Lower leg skin (tissue), 4 donors: ENCODE results near the gene BICC1. TPM values are rescaled to one million over a fixed set of nuclear protein-coding genes. Genes with fewer than 3 reads are reported as not detected.

Experiments
- DNase-seq, 2 donors: peaks; one replicate each; pipeline ENCODE4 v3.0.0-alpha.2; 2019; ENCODE audit warnings: low spot score in 2 of 2
- H3K4me3 ChIP-seq: fragments of 200-600 bp; sonication (generic); 2 replicates; pipeline ENCODE4 v1.5.1; 2017; ENCODE audit warnings: mild to moderate bottlenecking, low read depth; ENCODE audit not compliant: poor library complexity, severe bottlenecking
- POLR2A ChIP-seq, 2 donors: fragments of 450-650 bp; IDR thresholded peaks; one replicate each; pipeline ENCODE4 v1.6.1; 2016 to 2017; ENCODE audit warnings: antibody characterized with exemption in 2 of 2, mild to moderate bottlenecking in 1 of 2, moderate library complexity in 1 of 2
- WGBS, 2 donors: methylation state at CpG; one replicate each; pipeline ENCODE4 v1.1.5; 2018; 5-methylcytosine and 5-hydroxymethylcytosine counted together
- intact Hi-C: fragments of 100-400 bp; cut with DNase I; formaldehyde crosslinking; loops from one replicate; pipeline ENCODE4 v1.15.0; 2023; ENCODE audit warnings: low total_unique reads
- total RNA-seq, 4 donors: library from RNA; depleted of rRNA; stranded (reverse); fragments of >200 nt; gene quantifications; one replicate each; pipeline ENCODE4 v1.1.0, GENCODE V29; 2016
- TF ChIP-seq, protein P1 (sequence below), 3 donors: fragments of 450-650 bp; IDR thresholded peaks; one replicate each; pipeline ENCODE4 v1.5.1; 2016; ENCODE audit warnings: antibody characterized with exemption in 3 of 3, mild to moderate bottlenecking in 3 of 3, moderate library complexity in 2 of 3

BICC1 gene
- total RNA-seq, 4 donors from 2014 or later = 5.0 to 11.5 (median 7.1) TPM

DNA sequence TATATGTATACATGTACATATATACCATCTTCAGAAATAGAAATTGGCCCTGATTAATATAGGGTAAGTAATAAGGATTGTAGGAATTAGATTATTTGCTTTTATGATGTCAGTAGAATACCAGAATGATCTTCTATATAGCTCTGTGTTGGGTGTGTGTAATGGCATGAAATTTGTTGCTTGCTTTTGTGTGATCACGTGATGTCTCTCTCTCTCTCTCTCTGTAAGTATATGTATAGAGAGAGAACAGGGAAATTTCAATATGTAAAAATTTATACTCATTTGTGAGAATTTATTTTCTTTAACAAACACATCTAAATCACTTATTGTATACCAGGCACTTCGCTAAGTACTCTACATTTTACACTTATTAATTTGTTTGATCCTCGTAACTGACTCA, 272.7 kb downstream of the BICC1 start:
- no peak for DNase-seq
- WGBS, 2 donors = 95 to 96% methylated on average over 3 of the region's 3 CpGs
- TF ChIP-seq, protein P1, sequence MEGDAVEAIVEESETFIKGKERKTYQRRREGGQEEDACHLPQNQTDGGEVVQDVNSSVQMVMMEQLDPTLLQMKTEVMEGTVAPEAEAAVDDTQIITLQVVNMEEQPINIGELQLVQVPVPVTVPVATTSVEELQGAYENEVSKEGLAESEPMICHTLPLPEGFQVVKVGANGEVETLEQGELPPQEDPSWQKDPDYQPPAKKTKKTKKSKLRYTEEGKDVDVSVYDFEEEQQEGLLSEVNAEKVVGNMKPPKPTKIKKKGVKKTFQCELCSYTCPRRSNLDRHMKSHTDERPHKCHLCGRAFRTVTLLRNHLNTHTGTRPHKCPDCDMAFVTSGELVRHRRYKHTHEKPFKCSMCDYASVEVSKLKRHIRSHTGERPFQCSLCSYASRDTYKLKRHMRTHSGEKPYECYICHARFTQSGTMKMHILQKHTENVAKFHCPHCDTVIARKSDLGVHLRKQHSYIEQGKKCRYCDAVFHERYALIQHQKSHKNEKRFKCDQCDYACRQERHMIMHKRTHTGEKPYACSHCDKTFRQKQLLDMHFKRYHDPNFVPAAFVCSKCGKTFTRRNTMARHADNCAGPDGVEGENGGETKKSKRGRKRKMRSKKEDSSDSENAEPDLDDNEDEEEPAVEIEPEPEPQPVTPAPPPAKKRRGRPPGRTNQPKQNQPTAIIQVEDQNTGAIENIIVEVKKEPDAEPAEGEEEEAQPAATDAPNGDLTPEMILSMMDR (IDR thresholded peaks at IDR 0.05) = no peak
- TF ChIP-seq POLR2A (IDR thresholded peaks at IDR 0.05) = no peak
- H3K4me3 ChIP-seq = no peak overlapping the region
- intact Hi-C loops = no loop called here

DNA sequence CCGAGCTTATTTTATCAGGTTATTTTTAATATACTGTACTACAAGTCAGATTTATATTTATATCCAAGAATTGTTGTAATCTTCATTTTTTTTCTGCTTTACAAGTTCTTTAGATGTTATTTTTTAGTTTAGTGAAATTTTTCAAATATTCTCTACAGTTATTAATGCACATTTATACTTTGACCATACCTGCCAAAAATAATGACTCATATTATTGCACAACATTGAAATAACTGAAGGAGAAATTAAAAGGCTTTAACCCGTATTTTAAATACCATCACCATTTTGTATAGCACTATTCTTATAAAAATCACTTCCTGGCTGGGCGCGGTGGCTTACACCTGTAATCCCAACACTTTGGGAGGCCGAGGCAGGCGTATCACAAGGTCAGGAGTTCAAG, 278.5 kb downstream of the BICC1 start:
- TF ChIP-seq, protein P1 (IDR thresholded peaks at IDR 0.05) = no peak
- no peak for TF ChIP-seq POLR2A (IDR thresholded peaks at IDR 0.05)
- H3K4me3 ChIP-seq = no peak overlapping the region
- intact Hi-C loops = no loop called here
- no peak for DNase-seq
- 40 to 56% methylated on average over 6 of the region's 6 CpGs for WGBS, 2 donors

- H3K4me3 ChIP-seq = no peak overlapping the region
- TF ChIP-seq, protein P1 (IDR thresholded peaks at IDR 0.05) = no peak
- no peak for TF ChIP-seq POLR2A (IDR thresholded peaks at IDR 0.05)
- intact Hi-C loops = no loop called here
- DNase-seq = no peak
Measured at GRCh38 chr10:58795560-58795959, 282.9 kb downstream of the BICC1 start.

DNA sequence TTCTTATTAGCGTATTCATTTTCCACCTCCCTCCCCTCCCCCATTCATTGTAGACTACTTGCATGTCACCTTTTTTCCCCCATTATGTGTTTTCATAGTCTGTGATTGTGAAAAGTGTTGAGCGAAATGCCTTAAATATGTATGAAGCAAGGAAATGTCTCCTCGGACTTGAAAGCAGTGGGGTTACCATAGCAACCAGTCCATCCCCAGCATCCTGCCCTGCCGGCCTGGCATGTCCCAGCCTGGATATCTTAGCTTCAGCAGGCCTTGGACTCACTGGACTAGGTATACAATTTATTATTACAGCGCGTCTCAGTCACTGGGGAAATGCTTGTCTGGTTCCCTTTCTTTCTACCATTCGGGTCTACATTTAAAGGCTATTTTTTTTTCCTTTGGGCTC, 283.6 kb downstream of the BICC1 start:
- intact Hi-C loops = no loop called here
- DNase-seq = no peak
- H3K4me3 ChIP-seq = no peak overlapping the region
- 90 to 94% methylated on average over 7 of the region's 7 CpGs for WGBS, 2 donors
- TF ChIP-seq, protein P1 (IDR thresholded peaks at IDR 0.05) = no peak
- no peak for TF ChIP-seq POLR2A (IDR thresholded peaks at IDR 0.05)

DNA sequence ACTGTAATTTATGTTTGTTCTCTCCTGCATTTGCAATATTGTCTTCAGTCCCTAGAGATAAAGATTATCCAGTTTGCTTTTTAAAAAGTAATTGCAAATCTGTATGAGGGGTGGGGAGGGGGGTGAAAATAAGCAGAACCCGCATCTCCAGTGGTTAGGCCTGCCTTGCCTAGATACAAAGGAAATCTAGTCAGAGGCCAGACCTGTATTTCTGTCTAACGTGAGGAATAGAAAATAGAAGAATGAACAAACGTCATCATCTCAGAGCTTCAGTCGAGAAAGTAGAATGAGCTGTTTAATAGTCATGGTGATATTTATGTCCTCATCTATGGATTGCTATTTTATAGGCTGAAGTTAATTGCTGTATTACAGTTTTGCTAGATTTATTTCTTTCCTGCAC, 284.2 kb downstream of the BICC1 start:
- TF ChIP-seq, protein P1 (IDR thresholded peaks at IDR 0.05) = no peak
- no peak for TF ChIP-seq POLR2A (IDR thresholded peaks at IDR 0.05)
- no peak overlapping the region for H3K4me3 ChIP-seq
- 54 to 63% methylated on average over 4 of the region's 4 CpGs for WGBS, 2 donors
- intact Hi-C loops = no loop called here
- DNase-seq = no peak

- DNase-seq = no peak
- TF ChIP-seq, protein P1 (IDR thresholded peaks at IDR 0.05) = no peak
- no peak for TF ChIP-seq POLR2A (IDR thresholded peaks at IDR 0.05)
- intact Hi-C loops = no loop called here
- no peak overlapping the region for H3K4me3 ChIP-seq
Measured at GRCh38 chr10:58797356-58797755, 284.7 kb downstream of the BICC1 start.
